Activated CD8-positive, alpha-beta T cell treated with anti-CD3 and anti-CD28 coated beads for 36 hours (primary cell): ENCODE measurements around the gene NCAPG2. TPM values are rescaled to one million over a fixed set of nuclear protein-coding genes. Genes with fewer than 3 reads are reported as not detected.

Source experiments
- ATAC-seq: fragments of 200-7000 bp; cut with Tn5 transposase; one replicate; pipeline ENCODE4 v1.10.0; 2021; ENCODE audit warnings: mild to moderate bottlenecking, moderate library complexity
- CTCF ChIA-PET: fragments of 350-600 bp; sonication (Branson Sonifier 250); formaldehyde crosslinking; loops from one replicate; lab custom pipeline; 2021; ENCODE audit warnings: antibody characterized with exemption; lab: Charles Lee
- POLR2A ChIA-PET: fragments of 350-600 bp; sonication (Branson Sonifier 250); formaldehyde crosslinking; loops from one replicate; lab custom pipeline; 2021; ENCODE audit warnings: antibody characterized with exemption; lab: Charles Lee
- DNase-seq: peaks from one replicate; pipeline ENCODE4 v3.0.0-alpha.2; 2020
- H3K27ac Mint-ChIP-seq: one replicate; pipeline ENCODE4 v1.8.0; 2021; ENCODE audit warnings: mild to moderate bottlenecking, mixed read lengths
- H3K27me3 Mint-ChIP-seq: one replicate; pipeline ENCODE4 v1.8.0; 2021; ENCODE audit warnings: mixed read lengths
- H3K36me3 Mint-ChIP-seq: one replicate; pipeline ENCODE4 v1.8.0; 2021; ENCODE audit warnings: low read depth, mixed read lengths
- H3K4me1 Mint-ChIP-seq: one replicate; pipeline ENCODE4 v1.8.0; 2021; ENCODE audit warnings: low read depth, mixed read lengths
- H3K4me3 Mint-ChIP-seq: one replicate; pipeline ENCODE4 v1.8.0; 2021; ENCODE audit warnings: mild to moderate bottlenecking, moderate library complexity, mixed read lengths
- H3K9me3 Mint-ChIP-seq: one replicate; pipeline ENCODE4 v1.8.0; 2021; ENCODE audit warnings: mixed read lengths
- CTCF ChIP-seq: fragments of 200-600 bp; IDR thresholded peaks from one replicate; pipeline ENCODE4 v1.8.0; 2022; ENCODE audit warnings: antibody characterized with exemption, mild to moderate bottlenecking
- intact Hi-C: fragments of 100-400 bp; cut with micrococcal nuclease; formaldehyde crosslinking; loops from one replicate; pipeline ENCODE4 v1.10.0; 2022
- total RNA-seq, 2 experiments: library from RNA; stranded (reverse); gene quantifications; one replicate each; pipeline ENCODE4 v1.2.3, GENCODE V29; 2021

Gene NCAPG2
- total RNA-seq, 2 experiments from 2014 or later: 108 to 113 TPM

- Mint-ChIP-seq H3K27me3 (peaks cover 14% of the 10 kb centered on the region), H3K27ac (no peak overlapping the region), H3K36me3 (no peaks in the 10 kb centered on the region), H3K4me1 (no peaks in the 10 kb centered on the region), H3K4me3 (no peak overlapping the region), H3K9me3 (peaks cover 3% of the 10 kb centered on the region)
- DNase-seq (no peak), ATAC-seq (no peak)
- intact Hi-C loops: no loop called here
- CTCF ChIA-PET: no interaction called here
- POLR2A ChIA-PET: no interaction called here
- no peak for TF ChIP-seq CTCF
Measured at GRCh38 chr7:158592541-158592940, 112.1 kb downstream of the NCAPG2 start.

GRCh38 chr7:158591944-158592343 is 112.7 kb downstream of the NCAPG2 start:
- TF ChIP-seq CTCF: no peak
- ChIA-PET CTCF (no interaction called here), POLR2A (no interaction called here)
- intact Hi-C loops: no loop called here
- ATAC-seq: no peak
- H3K27me3 Mint-ChIP-seq: peaks cover 14% of the 10 kb centered on the region
- H3K4me3 Mint-ChIP-seq: no peak overlapping the region
- peaks cover 3% of the 10 kb centered on the region for H3K9me3 Mint-ChIP-seq
- H3K36me3 Mint-ChIP-seq: no peaks in the 10 kb centered on the region
- H3K27ac Mint-ChIP-seq: no peak overlapping the region
- no peak for DNase-seq
- H3K4me1 Mint-ChIP-seq: no peaks in the 10 kb centered on the region

- ChIA-PET CTCF (no interaction called here), POLR2A (no interaction called here)
- Mint-ChIP-seq H3K27me3 (peaks cover 28% of the 10 kb centered on the region), H3K27ac (no peak overlapping the region), H3K36me3 (no peaks in the 10 kb centered on the region), H3K4me1 (peaks cover 6% of the 10 kb centered on the region), H3K9me3 (peaks cover 3% of the 10 kb centered on the region), H3K4me3 (no peak overlapping the region)
- DNase-seq (no peak), ATAC-seq (no peak)
- intact Hi-C loops: no loop called here
- no peak for TF ChIP-seq CTCF
Measured at GRCh38 chr7:158590181-158590530, 114.4 kb downstream of the NCAPG2 start.

GRCh38 chr7:158589653-158590052 is 115.0 kb downstream of the NCAPG2 start:
- intact Hi-C loops: no loop called here
- Mint-ChIP-seq H3K36me3 (no peaks in the 10 kb centered on the region), H3K27ac (no peak overlapping the region), H3K4me3 (no peak overlapping the region), H3K27me3 (peaks cover 30% of the 10 kb centered on the region), H3K4me1 (peaks cover 6% of the 10 kb centered on the region), H3K9me3 (peaks cover 3% of the 10 kb centered on the region)
- CTCF ChIA-PET: no interaction called here
- ATAC-seq: no peak
- DNase-seq: no peak
- no peak for TF ChIP-seq CTCF
- POLR2A ChIA-PET: no interaction called here

- Mint-ChIP-seq H3K27me3 (peaks cover 37% of the 10 kb centered on the region), H3K9me3 (peaks cover 3% of the 10 kb centered on the region), H3K27ac (no peak overlapping the region), H3K36me3 (no peaks in the 10 kb centered on the region), H3K4me3 (no peak overlapping the region), H3K4me1 (peaks cover 6% of the 10 kb centered on the region)
- DNase-seq (no peak), ATAC-seq (no peak)
- no peak for TF ChIP-seq CTCF
- ChIA-PET CTCF (no interaction called here), POLR2A (no interaction called here)
- intact Hi-C loops: no loop called here
Measured at GRCh38 chr7:158588878-158589442, 115.6 kb downstream of the NCAPG2 start.
